ENCODE results near the gene MPG. TPM values are rescaled to one million over a fixed set of nuclear protein-coding genes. Genes with fewer than 3 reads are reported as not detected.

The MPG gene
- total RNA-seq, 1 donor from 2014 or later = 56.5 TPM

DNA sequence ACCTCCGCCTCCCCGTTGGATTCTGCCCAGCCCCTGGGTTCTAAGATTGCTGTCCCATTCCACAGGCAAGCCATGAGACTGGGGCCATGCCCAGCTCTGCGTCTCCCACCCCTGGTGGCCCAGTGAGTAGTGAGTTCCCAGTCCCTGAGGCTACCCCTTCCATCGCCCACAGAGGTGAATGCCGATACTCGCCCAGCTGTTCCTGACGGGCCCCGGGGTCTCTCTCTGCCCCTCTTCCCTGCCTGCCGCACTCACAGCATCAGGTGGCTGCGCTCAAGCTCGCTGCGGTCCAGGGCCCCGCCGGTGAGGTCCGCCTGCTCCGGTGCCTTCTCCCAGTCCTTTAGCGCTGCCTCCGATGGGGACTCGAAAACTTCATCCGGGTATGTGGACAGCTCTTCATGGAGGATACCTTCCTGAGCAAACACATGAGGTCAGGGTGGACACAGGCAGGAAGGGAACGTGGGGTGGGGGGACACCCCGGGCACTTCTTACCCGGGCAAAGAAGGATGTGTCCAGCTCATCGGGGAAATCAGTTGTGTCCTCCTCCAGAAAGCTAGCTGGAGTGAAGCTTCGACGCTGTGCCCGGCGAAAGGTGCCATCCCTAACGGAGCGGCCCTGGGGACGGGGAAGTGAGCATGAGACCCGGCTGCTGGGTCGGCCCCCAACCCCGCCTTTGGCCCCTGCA, 15.6 kb upstream of the MPG start:
- Histone ChIP-seq H3K36me3 (ENCODE audit: insufficient read depth, low read length) (peaks cover 28% of the 10 kb centered on the region), H3K27me3 (ENCODE audit: insufficient read depth, low read length) (no peaks in the 10 kb centered on the region), H2AFZ (ENCODE audit: low read depth, low read length) (no peak overlapping the region), H3K4me3 (ENCODE audit: insufficient read depth, low read depth, low read length) (no peak overlapping the region), H3K79me2 (ENCODE audit: insufficient read depth, low read length) (peaks cover 17% of the 10 kb centered on the region), H4K20me1 (ENCODE audit: insufficient read depth, low read length) (peaks cover 73% of the 10 kb centered on the region), H3K27ac (ENCODE audit: low read depth, low read length) (no peak overlapping the region), H3K9me3 (ENCODE audit: insufficient read depth, low read depth, low read length) (no peaks in the 10 kb centered on the region), H3K4me2 (ENCODE audit: low read length) (no peak overlapping the region), H3K9ac (ENCODE audit: low read length) (no peak overlapping the region), H3K4me1 (ENCODE audit: insufficient read depth, low read length) (no peaks in the 10 kb centered on the region)
- TF ChIP-seq EZH2 (IDR thresholded peaks at IDR 0.05; ENCODE audit: insufficient read depth, low read length) = no peak
- TF ChIP-seq, protein P1, sequence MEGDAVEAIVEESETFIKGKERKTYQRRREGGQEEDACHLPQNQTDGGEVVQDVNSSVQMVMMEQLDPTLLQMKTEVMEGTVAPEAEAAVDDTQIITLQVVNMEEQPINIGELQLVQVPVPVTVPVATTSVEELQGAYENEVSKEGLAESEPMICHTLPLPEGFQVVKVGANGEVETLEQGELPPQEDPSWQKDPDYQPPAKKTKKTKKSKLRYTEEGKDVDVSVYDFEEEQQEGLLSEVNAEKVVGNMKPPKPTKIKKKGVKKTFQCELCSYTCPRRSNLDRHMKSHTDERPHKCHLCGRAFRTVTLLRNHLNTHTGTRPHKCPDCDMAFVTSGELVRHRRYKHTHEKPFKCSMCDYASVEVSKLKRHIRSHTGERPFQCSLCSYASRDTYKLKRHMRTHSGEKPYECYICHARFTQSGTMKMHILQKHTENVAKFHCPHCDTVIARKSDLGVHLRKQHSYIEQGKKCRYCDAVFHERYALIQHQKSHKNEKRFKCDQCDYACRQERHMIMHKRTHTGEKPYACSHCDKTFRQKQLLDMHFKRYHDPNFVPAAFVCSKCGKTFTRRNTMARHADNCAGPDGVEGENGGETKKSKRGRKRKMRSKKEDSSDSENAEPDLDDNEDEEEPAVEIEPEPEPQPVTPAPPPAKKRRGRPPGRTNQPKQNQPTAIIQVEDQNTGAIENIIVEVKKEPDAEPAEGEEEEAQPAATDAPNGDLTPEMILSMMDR (IDR thresholded peaks at IDR 0.05; ENCODE audit: insufficient read depth, low read depth, low read length) = no peak
- Mint-ChIP-seq H3K4me3 (ENCODE audit: unreplicated experiment) (no peak overlapping the region), H3K27ac (ENCODE audit: unreplicated experiment) (no peak overlapping the region), H3K36me3 (ENCODE audit: low read depth, unreplicated experiment) (peaks cover 23% of the 10 kb centered on the region), H3K27me3 (ENCODE audit: low read depth, unreplicated experiment) (no peaks in the 10 kb centered on the region), H3K9me3 (ENCODE audit: unreplicated experiment) (no peaks in the 10 kb centered on the region), H3K4me1 (ENCODE audit: low read depth, unreplicated experiment) (peaks cover 1% of the 10 kb centered on the region)
- DNase-seq (ENCODE audit: low read depth) (no peak), FAIRE-seq (no peak)

DNA sequence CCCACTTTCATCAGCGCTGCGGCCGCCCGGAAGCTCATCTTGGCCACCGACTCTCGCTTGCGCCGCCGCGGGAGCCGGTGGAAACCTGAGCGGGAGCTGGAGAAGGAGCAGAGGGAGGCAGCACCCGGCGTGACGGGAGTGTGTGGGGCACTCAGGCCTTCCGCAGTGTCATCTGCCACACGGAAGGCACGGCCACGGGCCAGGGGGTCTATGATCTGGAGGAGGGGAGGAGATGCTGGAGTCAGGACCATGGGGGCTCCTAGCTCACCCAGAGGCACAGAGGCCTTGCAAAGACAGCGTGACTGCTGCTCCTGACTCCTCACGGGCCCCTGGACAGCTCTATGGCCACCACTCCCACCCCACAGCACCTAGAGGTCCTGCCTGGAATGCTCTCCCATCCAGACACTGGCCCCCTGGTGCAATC, 15.0 kb upstream of the MPG start:
- H3K4me3 ChIP-seq (ENCODE audit: insufficient read depth, low read depth, low read length) = no peak overlapping the region
- no peak for FAIRE-seq
- no peak overlapping the region for H2AFZ ChIP-seq (ENCODE audit: low read depth, low read length)
- DNase-seq (ENCODE audit: low read depth) = no peak
- H3K27me3 Mint-ChIP-seq (ENCODE audit: low read depth, unreplicated experiment) = no peaks in the 10 kb centered on the region
- no peaks in the 10 kb centered on the region for H3K9me3 Mint-ChIP-seq (ENCODE audit: unreplicated experiment)
- no peaks in the 10 kb centered on the region for H3K9me3 ChIP-seq (ENCODE audit: insufficient read depth, low read depth, low read length)
- no peak overlapping the region for H3K27ac ChIP-seq (ENCODE audit: low read depth, low read length)
- peaks cover 73% of the 10 kb centered on the region for H4K20me1 ChIP-seq (ENCODE audit: insufficient read depth, low read length)
- H3K4me1 Mint-ChIP-seq (ENCODE audit: low read depth, unreplicated experiment) = peaks cover 5% of the 10 kb centered on the region
- H3K79me2 ChIP-seq (ENCODE audit: insufficient read depth, low read length) = peaks cover 22% of the 10 kb centered on the region
- no peaks in the 10 kb centered on the region for H3K4me1 ChIP-seq (ENCODE audit: insufficient read depth, low read length)
- H3K36me3 ChIP-seq (ENCODE audit: insufficient read depth, low read length) = peaks cover 25% of the 10 kb centered on the region
- no peak overlapping the region for H3K9ac ChIP-seq (ENCODE audit: low read length)
- H3K27me3 ChIP-seq (ENCODE audit: insufficient read depth, low read length) = no peaks in the 10 kb centered on the region
- no peak for TF ChIP-seq EZH2 (IDR thresholded peaks at IDR 0.05; ENCODE audit: insufficient read depth, low read length)
- TF ChIP-seq, protein P1 (IDR thresholded peaks at IDR 0.05; ENCODE audit: insufficient read depth, low read depth, low read length) = no peak
- H3K4me3 Mint-ChIP-seq (ENCODE audit: unreplicated experiment) = no peak overlapping the region
- peaks cover 21% of the 10 kb centered on the region for H3K36me3 Mint-ChIP-seq (ENCODE audit: low read depth, unreplicated experiment)
- H3K27ac Mint-ChIP-seq (ENCODE audit: unreplicated experiment) = no peak overlapping the region
- H3K4me2 ChIP-seq (ENCODE audit: low read length) = no peak overlapping the region

GRCh38 chr16:63466-63865, 14.6 kb upstream of the MPG start:
- H2AFZ ChIP-seq (ENCODE audit: low read depth, low read length) = no peak overlapping the region
- FAIRE-seq (no peak), DNase-seq (ENCODE audit: low read depth) (no peak)
- H3K4me1 ChIP-seq (ENCODE audit: insufficient read depth, low read length) = peaks cover 5% of the 10 kb centered on the region
- H3K9me3 ChIP-seq (ENCODE audit: insufficient read depth, low read depth, low read length) = no peaks in the 10 kb centered on the region
- H3K27ac Mint-ChIP-seq (ENCODE audit: unreplicated experiment) = no peak overlapping the region
- no peak overlapping the region for H3K4me3 ChIP-seq (ENCODE audit: insufficient read depth, low read depth, low read length)
- peaks cover 19% of the 10 kb centered on the region for H3K36me3 Mint-ChIP-seq (ENCODE audit: low read depth, unreplicated experiment)
- H3K4me3 Mint-ChIP-seq (ENCODE audit: unreplicated experiment) = no peak overlapping the region
- TF ChIP-seq, protein P1 (IDR thresholded peaks at IDR 0.05; ENCODE audit: insufficient read depth, low read depth, low read length) = no peak
- no peak for TF ChIP-seq EZH2 (IDR thresholded peaks at IDR 0.05; ENCODE audit: insufficient read depth, low read length)
- H3K9me3 Mint-ChIP-seq (ENCODE audit: unreplicated experiment) = no peaks in the 10 kb centered on the region
- H4K20me1 ChIP-seq (ENCODE audit: insufficient read depth, low read length) = peaks cover 73% of the 10 kb centered on the region
- H3K36me3 ChIP-seq (ENCODE audit: insufficient read depth, low read length) = peaks cover 21% of the 10 kb centered on the region
- H3K4me2 ChIP-seq (ENCODE audit: low read length) = no peak overlapping the region
- peaks cover 27% of the 10 kb centered on the region for H3K79me2 ChIP-seq (ENCODE audit: insufficient read depth, low read length)
- H3K27ac ChIP-seq (ENCODE audit: low read depth, low read length) = no peak overlapping the region
- no peaks in the 10 kb centered on the region for H3K27me3 Mint-ChIP-seq (ENCODE audit: low read depth, unreplicated experiment)
- H3K27me3 ChIP-seq (ENCODE audit: insufficient read depth, low read length) = no peaks in the 10 kb centered on the region
- no peak overlapping the region for H3K9ac ChIP-seq (ENCODE audit: low read length)
- H3K4me1 Mint-ChIP-seq (ENCODE audit: low read depth, unreplicated experiment) = peaks cover 8% of the 10 kb centered on the region
